H1 (cell line): Measurements from ENCODE around the gene FAM169A. TPM values are rescaled to one million over a fixed set of nuclear protein-coding genes. Genes with fewer than 3 reads are reported as not detected.

Experiments
- POU5F1 ChIP-seq: IDR thresholded peaks from 2 replicates; pipeline ENCODE4 v1.6.1; 2011; ENCODE audit warnings: low read depth, mild to moderate bottlenecking, low read length, moderate library complexity
- RXRA ChIP-seq: IDR thresholded peaks from 2 replicates; pipeline ENCODE4 v1.6.1; 2011; ENCODE audit warnings: low read depth, mild to moderate bottlenecking, low read length, moderate library complexity; ENCODE audit not compliant: insufficient read depth
- SIX5 ChIP-seq: IDR thresholded peaks from 2 replicates; pipeline ENCODE4 v1.6.1; 2011; ENCODE audit warnings: mild to moderate bottlenecking, low read depth, low read length
- SP2 ChIP-seq: IDR thresholded peaks from 2 replicates; pipeline ENCODE4 v1.6.1; 2012; ENCODE audit warnings: mild to moderate bottlenecking, low read length, inconsistent platforms
- TAF1 ChIP-seq: IDR thresholded peaks from 2 replicates; pipeline ENCODE4 v1.6.1; 2011; ENCODE audit warnings: mild to moderate bottlenecking, low read depth, low read length
- polyA plus RNA-seq, 7 experiments: library from polyadenylated mRNA; depleted of rRNA in 3 of 7; stranded (reverse) in 5 of 7; unstranded in 2 of 7; fragments of >200 nt in 5 of 7; fragments of 200-250 nt in 2 of 7; gene quantifications; 1 replicate in 5 of 7; 2 replicates in 1 of 7; 4 replicates in 1 of 7; pipeline versions ENCODE4 v1.2.1 to v1.2.3, GENCODE V29; 2011 to 2013; ENCODE audit warnings: missing spikeins in 2 of 7, mixed read lengths in 2 of 7
- total RNA-seq: library from RNA; stranded (reverse); fragmentation: NEBNext Ultra II Directional; extraction: Animal tissue kit (Norgen Biotek cat#: 25700); gene quantifications from 2 replicates; pipeline ENCODE4 v1.2.1, GENCODE V29; 2021
- TF ChIP-seq, protein P1 (sequence below): IDR thresholded peaks from 2 replicates; pipeline ENCODE4 v1.6.1; 2011; ENCODE audit warnings: low read depth, mild to moderate bottlenecking, low read length; ENCODE audit not compliant: insufficient read depth

Gene FAM169A
- total and polyA plus RNA-seq, 2 of the 8 experiments (the other 6 are each of a cell fraction or from before 2014, with no cell fraction given), result 12.6 to 83.1 TPM

DNA sequence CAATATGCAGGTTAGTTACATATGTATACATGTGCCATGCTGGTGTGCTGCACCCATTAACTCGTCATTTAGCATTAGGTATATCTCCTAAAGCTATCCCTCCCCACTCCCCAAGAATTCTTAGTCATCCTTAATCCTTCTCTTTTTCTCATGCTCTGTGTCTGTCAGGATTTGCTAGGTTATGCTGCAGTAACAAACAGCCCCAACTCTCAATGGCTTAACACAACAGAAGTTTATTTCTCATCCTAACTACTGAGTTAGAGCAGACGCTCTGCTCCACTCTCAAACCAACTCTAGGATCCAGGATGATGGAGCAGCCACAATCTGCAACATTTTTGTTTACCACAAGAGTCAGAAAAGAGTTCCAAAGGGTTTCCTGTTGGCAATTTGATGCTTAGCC, 28.2 kb upstream of the FAM169A start (continued):
- no peak for TF ChIP-seq SIX5
- TF ChIP-seq, protein P1, sequence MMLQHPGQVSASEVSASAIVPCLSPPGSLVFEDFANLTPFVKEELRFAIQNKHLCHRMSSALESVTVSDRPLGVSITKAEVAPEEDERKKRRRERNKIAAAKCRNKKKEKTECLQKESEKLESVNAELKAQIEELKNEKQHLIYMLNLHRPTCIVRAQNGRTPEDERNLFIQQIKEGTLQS, result no peak
- TF ChIP-seq POU5F1, result no peak
- TF ChIP-seq SP2, result no peak
- no peak for TF ChIP-seq RXRA
- no peak for TF ChIP-seq TAF1
- TF ChIP-seq, all 59 proteins: peak for 0
